GM12801 (cell line): ENCODE results near the gene CBLL1.

Source experiments
- TF ChIP-seq, protein P1 (sequence below): IDR thresholded peaks from one replicate; pipeline ENCODE4 v1.5.1; 2011; ENCODE audit warnings: control low read depth; ENCODE audit not compliant: insufficient read length; ENCODE audit errors: extremely low read depth

The CBLL1 gene

DNA sequence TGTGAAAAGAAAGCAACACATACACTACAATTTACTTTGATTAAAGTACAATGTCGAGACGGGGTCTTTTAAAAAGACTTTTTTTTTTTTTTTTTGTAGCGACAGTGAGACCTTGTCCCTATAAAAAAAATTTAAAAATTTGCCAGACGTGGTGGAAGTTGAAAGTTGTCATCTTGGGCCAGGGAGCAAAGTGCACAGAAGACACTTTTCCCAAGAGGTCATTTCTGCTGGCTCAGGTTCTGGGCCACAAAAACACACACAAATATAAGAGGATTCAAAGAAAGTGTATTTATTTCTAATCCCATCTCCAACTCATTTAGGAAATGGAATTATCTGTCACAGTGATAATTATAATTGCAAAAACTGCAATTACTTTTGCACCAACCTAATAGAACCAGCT, 34.3 kb downstream of the CBLL1 start:
- TF ChIP-seq, protein P1, sequence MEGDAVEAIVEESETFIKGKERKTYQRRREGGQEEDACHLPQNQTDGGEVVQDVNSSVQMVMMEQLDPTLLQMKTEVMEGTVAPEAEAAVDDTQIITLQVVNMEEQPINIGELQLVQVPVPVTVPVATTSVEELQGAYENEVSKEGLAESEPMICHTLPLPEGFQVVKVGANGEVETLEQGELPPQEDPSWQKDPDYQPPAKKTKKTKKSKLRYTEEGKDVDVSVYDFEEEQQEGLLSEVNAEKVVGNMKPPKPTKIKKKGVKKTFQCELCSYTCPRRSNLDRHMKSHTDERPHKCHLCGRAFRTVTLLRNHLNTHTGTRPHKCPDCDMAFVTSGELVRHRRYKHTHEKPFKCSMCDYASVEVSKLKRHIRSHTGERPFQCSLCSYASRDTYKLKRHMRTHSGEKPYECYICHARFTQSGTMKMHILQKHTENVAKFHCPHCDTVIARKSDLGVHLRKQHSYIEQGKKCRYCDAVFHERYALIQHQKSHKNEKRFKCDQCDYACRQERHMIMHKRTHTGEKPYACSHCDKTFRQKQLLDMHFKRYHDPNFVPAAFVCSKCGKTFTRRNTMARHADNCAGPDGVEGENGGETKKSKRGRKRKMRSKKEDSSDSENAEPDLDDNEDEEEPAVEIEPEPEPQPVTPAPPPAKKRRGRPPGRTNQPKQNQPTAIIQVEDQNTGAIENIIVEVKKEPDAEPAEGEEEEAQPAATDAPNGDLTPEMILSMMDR = no peak

DNA sequence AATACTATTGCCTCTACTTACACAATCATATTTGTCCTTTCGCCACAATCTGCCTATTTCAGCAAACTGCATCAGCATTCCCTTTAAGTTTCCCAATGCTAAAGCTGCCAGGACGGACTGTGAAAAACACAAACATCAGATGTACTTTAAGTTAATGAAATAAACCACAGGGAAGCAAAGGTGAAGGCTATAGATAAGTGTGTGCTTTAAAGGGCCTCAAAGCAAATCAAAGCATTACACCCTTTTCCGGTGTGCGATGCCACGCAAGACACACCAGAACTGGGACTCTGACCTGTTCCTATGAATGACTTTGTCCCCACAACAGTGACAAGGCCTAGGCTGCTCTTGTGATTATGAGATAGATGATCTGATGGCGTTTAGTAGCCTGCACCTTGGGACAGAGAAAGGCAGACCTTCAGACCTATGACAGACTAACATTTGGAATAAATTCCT, 35.7 kb downstream of the CBLL1 start:
- TF ChIP-seq, protein P1 = no peak

DNA sequence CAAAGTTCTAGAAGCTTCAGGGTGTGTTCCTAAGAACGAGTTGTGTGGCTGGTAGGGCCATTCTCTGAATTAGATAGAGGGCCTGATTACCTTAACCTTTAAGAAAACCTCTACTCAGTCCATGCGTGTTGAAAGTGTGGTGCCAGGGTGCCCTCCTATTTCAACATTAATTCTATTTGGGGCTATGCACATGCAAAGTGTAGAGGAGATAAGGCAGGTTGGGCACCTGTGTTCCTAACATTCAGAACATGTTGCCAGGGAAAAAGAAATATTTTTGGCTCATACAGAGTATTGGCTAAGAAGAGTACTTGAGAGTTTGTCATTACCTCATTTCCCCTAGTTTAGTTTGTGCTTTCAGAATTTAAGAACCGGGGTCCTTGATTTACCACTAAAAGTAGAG, 38.4 kb downstream of the CBLL1 start:
- TF ChIP-seq, protein P1 = no peak

DNA sequence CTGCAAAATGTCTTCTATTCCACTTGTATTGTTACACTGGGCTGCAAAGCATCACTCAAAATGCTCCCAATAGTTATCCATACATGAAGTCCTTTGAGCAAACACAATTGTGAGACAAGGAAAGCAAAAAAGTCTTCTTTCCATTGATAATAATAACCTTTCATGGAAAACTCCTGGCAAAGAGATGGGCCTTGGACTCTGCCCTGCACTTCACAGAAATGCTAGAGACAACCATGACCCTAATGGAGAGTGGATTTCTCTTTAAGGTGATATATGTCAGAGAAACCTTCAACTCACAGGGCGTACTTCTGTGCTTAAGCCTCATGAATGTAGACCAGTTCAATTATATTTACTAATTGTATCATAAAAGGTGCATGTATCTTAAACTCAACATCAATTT, 39.7 kb downstream of the CBLL1 start:
- TF ChIP-seq, protein P1 = no peak

DNA sequence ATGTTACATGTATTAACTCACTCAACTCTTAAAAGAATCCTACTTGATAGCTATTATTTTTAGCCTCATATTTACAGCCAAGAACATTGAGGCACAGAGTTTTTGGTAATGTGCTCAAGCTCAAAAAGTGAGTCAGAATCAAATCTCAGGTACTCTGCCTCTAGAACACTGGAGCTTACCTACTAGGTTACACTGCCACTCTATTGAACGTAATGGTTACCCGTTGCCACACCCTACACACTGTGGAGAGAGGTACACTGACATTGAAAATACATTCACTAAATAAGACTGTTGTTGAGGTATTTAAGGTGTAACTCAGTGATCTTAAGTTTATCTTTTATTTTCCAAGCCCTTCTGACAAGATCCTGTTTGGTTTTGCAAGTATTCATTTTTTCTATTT, 41.2 kb downstream of the CBLL1 start:
- TF ChIP-seq, protein P1 = no peak

DNA sequence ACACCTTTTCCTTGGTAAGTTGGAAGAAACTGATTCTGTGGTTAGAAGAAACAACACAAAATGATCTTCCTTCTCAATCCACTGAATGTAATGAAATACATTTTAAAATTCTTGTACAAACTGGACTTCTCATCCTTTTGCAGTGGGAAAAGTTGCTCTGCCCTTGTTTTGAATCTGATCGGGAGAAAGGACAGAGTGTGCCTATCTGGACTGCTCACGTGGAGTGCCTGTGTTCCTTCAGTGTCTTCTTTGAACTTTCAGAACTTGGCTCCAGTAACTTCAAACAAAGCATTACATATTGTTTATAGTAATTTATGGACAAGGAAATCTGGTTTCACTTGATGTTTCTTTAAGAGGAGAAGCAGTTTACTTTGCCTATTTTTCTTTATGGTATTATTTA, 42.0 kb downstream of the CBLL1 start:
- TF ChIP-seq, protein P1 = no peak

DNA sequence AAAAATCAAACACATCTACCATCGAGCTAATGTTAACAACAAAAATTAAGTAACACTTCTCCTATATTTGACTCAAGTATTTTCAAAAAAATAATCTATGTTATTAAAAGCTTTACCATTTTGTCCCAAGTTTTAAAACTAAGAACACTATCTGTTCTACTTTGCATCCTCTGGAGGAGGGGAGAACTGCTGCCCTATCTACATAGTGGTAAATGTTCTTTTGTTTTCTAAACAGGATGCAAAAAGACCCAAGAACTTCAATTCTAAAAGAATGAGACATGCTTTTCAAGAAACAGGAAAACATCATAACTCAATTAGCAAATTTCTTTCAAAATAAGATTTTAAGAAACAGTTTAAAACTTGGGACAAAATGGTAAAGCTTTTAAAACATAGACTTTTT, 44.3 kb downstream of the CBLL1 start:
- TF ChIP-seq, protein P1 = no peak

DNA sequence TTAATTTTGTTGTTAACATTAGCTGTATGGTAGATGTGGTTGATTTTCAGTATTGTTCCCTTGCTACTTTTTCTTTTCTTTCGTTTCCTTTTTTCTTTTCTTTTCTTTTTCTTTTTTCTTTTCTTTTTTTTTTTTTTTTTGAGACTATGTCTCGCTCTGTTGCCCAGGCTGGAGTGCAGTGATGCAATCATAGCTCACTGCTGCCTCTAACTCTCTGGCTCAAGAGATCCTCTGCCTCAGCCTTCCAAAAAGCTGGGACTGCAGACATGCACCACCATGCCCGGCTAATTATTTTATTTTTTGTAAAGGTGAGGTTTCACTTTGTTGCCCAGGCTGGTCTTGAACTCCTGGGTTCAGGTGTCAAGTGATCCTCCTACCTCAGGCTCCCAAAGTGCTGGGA, 44.7 kb downstream of the CBLL1 start:
- TF ChIP-seq, protein P1 = no peak
